Ascending aorta (tissue), 2 donors: ENCODE results near the gene PGA3. TPM values are rescaled to one million over a fixed set of nuclear protein-coding genes. Genes with fewer than 3 reads are reported as not detected.
"Not testable (repeated sequence)": the region's sequence is repeated elsewhere in the genome, so short reads cannot be mapped to it uniquely, and the experiment has no call there.

Source experiments
- DNase-seq, 2 donors: peaks; one replicate each; pipeline ENCODE4 v3.0.0-alpha.2; 2019; ENCODE audit warnings: low spot score in 2 of 2
- H3K27ac ChIP-seq, 2 donors: fragments of 200-600 bp; sonication (generic); one replicate each; pipeline ENCODE4 v1.5.1; 2016 to 2017; ENCODE audit warnings: mild to moderate bottlenecking in 1 of 2
- H3K27me3 ChIP-seq: fragments of 200-600 bp; sonication (generic); one replicate; pipeline ENCODE4 v1.5.1; 2017
- H3K36me3 ChIP-seq, 2 donors: fragments of 200-600 bp; sonication (generic); one replicate each; pipeline ENCODE4 v1.5.1; 2016
- H3K4me1 ChIP-seq, 2 donors: fragments of 200-600 bp; sonication (generic); one replicate each; pipeline ENCODE4 v1.5.1; 2016 to 2017; ENCODE audit warnings: mild to moderate bottlenecking in 1 of 2
- H3K4me3 ChIP-seq, 2 donors: fragments of 200-600 bp; sonication (generic); one replicate each; pipeline ENCODE4 v1.5.1; 2016 to 2017; ENCODE audit warnings: mild to moderate bottlenecking in 1 of 2
- H3K9me3 ChIP-seq, 2 donors: fragments of 200-600 bp; sonication (generic); one replicate each; pipeline ENCODE4 v1.5.1; 2016
- CTCF ChIP-seq, 3 experiments: fragments of 200-600 bp in 2 of 3; fragments of 450-650 bp in 1 of 3; sonication (generic) in 2 of 3; IDR thresholded peaks; one replicate each; pipeline ENCODE4 v1.5.1; 2016 to 2019; ENCODE audit warnings: antibody characterized with exemption in 3 of 3, mild to moderate bottlenecking in 1 of 3, moderate library complexity in 1 of 3
- intact Hi-C: fragments of 100-400 bp; cut with DNase I; formaldehyde crosslinking; loops from one replicate; pipeline ENCODE4 v1.15.1; 2023
- total RNA-seq: library from RNA; depleted of rRNA; stranded (reverse); fragments of >200 nt; gene quantifications from one replicate; pipeline ENCODE4 v1.1.0, GENCODE V29; 2016

Gene PGA3
- 26.8 TPM for total RNA-seq

- intact Hi-C loops, DNase-seq: not testable (repeated sequence)
Observed at GRCh38 chr11:61202950-61203746, at the start of gene PGA3. PGA3 (plus strand) TSS chr11:61203515; CDS start chr11:61203565, 50 bp downstream.

GRCh38 chr11:61153593-61154095 is 49.7 kb upstream of the PGA3 start:
- intact Hi-C loops = loop anchor here (10.0 kb wide), 1 partner anchor 1599 kb away; no protein-coding TSS in a partner anchor
- no peak for TF ChIP-seq CTCF (IDR thresholded peaks at IDR 0.05)
- peak overlapping the region; percentile 84 to 88 for H3K27ac ChIP-seq
- peak overlapping the region in 1 of 2 donors; percentile 16 for H3K4me3 ChIP-seq
- no peaks in the 10 kb centered on the region for H3K27me3 ChIP-seq
- no peak for DNase-seq
- H3K36me3 ChIP-seq = no peaks in the 10 kb centered on the region
- peaks cover 11 to 48% of the 10 kb centered on the region in 2 donors for H3K4me1 ChIP-seq
- H3K9me3 ChIP-seq = peaks cover 0 to 13% of the 10 kb centered on the region in 2 donors

More at GRCh38 chr11:61202950-61203746, at the start of gene PGA3:
- not testable (repeated sequence) for H3K9me3 ChIP-seq, H3K27me3 ChIP-seq, H3K36me3 ChIP-seq, H3K27ac ChIP-seq, H3K4me1 ChIP-seq, H3K4me3 ChIP-seq

- no peak for TF ChIP-seq CTCF (IDR thresholded peaks at IDR 0.05)
- Histone ChIP-seq H3K36me3 (no peaks in the 10 kb centered on the region), H3K27me3 (no peaks in the 10 kb centered on the region), H3K27ac (peak overlapping the region; percentile 84 to 88), H3K9me3 (peaks cover 0 to 13% of the 10 kb centered on the region in 2 donors), H3K4me3 (no peak overlapping the region), H3K4me1 (peaks cover 11 to 54% of the 10 kb centered on the region in 2 donors)
- no peak for DNase-seq
- intact Hi-C loops = loop anchor here (10.0 kb wide), 1 partner anchor 1600 kb away; no protein-coding TSS in a partner anchor
Observed at GRCh38 chr11:61154528-61154927, 48.8 kb upstream of the PGA3 start.

- intact Hi-C loops = loop anchor here (10.0 kb wide), 1 partner anchor 1601 kb away; no protein-coding TSS in a partner anchor
- no peak overlapping the region for H3K4me3 ChIP-seq
- H3K9me3 ChIP-seq = peaks cover 0 to 13% of the 10 kb centered on the region in 2 donors
- H3K27ac ChIP-seq = no peak overlapping the region
- no peaks in the 10 kb centered on the region for H3K27me3 ChIP-seq
- DNase-seq = no peak
- H3K4me1 ChIP-seq = peaks cover 11 to 47% of the 10 kb centered on the region in 2 donors
- TF ChIP-seq CTCF (IDR thresholded peaks at IDR 0.05) = no peak
- H3K36me3 ChIP-seq = no peaks in the 10 kb centered on the region
Observed at GRCh38 chr11:61155312-61155711, 48.0 kb upstream of the PGA3 start.

GRCh38 chr11:61155741-61156140 is 47.6 kb upstream of the PGA3 start:
- TF ChIP-seq CTCF (IDR thresholded peaks at IDR 0.05) = no peak
- peaks cover 11 to 43% of the 10 kb centered on the region in 2 donors for H3K4me1 ChIP-seq
- no peaks in the 10 kb centered on the region for H3K27me3 ChIP-seq
- H3K36me3 ChIP-seq = no peaks in the 10 kb centered on the region
- no peak overlapping the region for H3K27ac ChIP-seq
- peaks cover 0 to 13% of the 10 kb centered on the region in 2 donors for H3K9me3 ChIP-seq
- H3K4me3 ChIP-seq = no peak overlapping the region
- intact Hi-C loops = loop anchor here (10.0 kb wide), 1 partner anchor 1601 kb away; no protein-coding TSS in a partner anchor
- no peak for DNase-seq

GRCh38 chr11:61157743-61158142 is 45.6 kb upstream of the PGA3 start:
- DNase-seq = no peak
- intact Hi-C loops = loop anchor here (10.0 kb wide), 1 partner anchor 1603 kb away; no protein-coding TSS in a partner anchor
- H3K4me1 ChIP-seq = peaks cover 7 to 34% of the 10 kb centered on the region in 2 donors
- no peak overlapping the region for H3K27ac ChIP-seq
- H3K36me3 ChIP-seq = no peaks in the 10 kb centered on the region
- no peak overlapping the region for H3K4me3 ChIP-seq
- H3K27me3 ChIP-seq = no peaks in the 10 kb centered on the region
- H3K9me3 ChIP-seq = peaks cover 0 to 13% of the 10 kb centered on the region in 2 donors
- TF ChIP-seq CTCF (IDR thresholded peaks at IDR 0.05) = no peak
